HPDE6-E6E7 (cell line): ENCODE measurements around the gene CD59.
"Not testable (repeated sequence)": the region's sequence is repeated elsewhere in the genome, so short reads cannot be mapped to it uniquely, and the experiment has no call there.

Experiments
- DNase-seq: peaks from one replicate; pipeline ENCODE4 v3.0.0; 2011; ENCODE audit warnings: missing footprints; ENCODE audit errors: extremely low spot score

The CD59 gene

DNA sequence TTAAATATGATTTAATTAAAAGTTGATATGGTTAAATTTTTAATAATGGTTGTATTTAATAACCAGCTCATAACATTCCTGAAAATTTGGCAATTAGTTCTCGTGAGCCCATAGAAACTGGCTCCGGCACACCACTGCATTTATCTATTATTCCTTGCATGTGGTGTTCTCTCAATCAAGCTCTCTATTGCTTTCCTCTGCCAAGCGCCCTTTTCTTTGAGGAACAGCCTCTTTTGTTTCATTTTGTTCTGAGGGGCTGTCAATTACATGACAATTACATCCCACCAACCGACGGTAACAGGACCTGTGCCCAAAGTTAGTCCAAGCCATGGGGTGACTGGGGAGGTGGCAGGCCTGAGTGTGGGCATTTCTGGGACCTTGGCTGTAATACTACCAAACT lies 43.7 kb downstream of the CD59 start:
- DNase-seq, result no peak

DNA sequence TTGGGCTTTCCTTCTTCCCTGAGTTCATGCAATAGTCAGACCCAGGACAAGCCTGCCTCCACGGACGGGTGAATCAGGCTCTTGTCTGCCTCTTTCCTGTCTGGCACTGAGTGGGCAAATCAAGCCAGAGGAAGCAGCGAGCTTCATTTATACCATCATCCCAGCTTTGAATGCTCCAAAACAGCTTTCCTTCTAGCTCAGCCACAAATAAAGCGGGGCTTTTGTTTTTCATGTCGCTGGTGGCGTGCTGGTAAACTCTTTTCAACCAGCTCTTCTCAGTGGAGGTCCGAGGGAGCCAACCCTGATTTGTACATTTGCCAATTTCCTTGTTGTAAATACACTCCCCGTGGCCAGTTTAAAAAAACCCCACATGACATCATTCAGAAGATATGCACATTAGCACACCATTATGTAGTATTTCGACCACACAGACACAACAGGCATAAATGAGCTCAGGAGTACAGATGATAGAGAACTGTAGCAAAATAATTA lies 44.2 kb downstream of the CD59 start:
- no peak for DNase-seq

DNA sequence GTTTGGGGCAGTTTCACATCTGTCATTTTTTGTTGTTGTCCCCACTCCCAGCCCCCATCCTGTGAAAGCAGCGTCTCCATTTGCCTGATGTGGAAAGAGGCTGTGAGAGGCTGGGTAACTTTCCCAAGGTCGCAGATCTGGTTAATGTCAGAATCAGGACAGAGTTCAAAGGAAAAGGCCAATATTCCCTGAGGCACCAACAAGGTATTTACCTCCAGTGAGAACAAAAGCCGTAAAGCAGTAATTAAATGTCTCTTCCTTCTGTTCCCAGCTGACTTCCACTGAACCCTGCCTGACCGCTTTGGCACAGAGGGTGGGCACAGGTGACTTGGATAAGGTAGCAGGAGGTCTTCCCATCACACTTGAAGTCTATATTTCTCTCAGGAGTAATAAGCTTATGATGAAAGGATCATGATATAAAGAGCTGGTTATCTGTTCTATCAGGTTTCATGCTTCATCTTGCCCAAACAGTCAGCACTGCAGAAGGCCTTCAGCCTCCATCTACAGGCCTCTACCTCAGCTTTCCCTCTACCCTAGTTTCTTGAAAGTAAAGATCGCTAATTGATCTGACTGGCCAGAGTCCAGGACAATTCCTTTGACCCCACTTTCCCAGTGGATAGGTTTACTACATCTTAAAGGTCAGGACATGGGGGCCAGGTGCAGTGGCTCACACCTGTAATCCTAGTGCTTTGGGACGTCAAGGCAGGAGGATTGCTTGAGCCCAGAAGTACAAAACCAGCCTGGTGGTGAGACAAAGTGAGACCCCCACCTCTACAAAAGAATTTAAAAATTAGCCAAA lies 45.0 kb downstream of the CD59 start:
- DNase-seq, result no peak

DNA sequence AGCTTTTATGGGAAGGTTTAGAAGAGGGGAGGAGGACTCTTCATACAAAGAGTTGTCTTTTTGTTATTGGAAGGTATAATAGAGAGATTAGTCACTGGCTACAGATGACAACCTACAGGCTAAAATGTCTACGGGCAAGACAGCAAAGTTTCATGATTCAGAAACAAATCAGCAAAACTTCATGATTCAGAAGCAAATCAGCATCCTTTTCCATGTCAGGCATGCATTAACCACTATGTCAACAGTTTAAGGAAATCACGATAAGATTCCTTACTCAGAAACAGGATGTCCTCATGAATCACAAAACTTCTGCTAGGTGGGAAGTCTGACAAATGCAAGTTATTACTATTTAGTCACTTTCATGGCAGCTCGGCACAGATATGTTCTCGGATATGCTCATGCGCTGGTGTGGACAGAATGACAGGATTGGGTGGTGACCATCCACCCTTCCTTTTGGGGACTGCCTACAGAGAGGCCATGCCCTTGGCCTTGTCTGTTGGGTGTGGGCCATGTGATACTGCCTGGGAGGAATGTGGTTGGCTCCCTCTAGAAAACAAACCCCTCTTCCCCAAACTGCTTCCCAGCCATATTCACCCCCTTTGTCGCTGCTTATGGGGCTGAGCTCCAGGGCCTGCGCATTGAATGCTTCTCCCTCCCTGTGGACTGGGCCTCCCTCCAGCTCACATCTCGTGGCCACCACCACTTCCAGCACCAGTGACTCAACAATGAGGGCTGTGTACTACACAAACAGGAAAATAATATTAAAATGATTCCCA lies 45.7 kb downstream of the CD59 start:
- DNase-seq, result no peak

DNA sequence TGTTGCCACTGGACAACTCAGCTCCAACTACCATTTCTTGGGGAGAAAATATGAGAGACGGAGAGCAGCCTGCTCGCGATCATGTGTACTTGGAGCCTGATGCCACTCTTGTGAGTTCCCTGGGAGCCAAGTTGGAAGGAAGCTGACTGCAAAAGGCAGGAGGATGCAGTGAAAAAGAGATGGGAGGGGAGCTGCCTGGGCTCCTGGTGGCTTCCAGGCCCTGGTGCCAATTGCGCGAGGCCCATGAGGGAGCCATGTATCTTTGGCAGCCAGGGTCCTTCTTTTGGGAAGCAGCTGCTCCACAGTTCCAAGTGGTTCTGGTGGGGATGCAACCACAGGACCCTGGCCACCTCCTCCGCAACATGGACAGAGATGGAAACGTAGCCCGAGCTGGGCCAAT lies 46.7 kb downstream of the CD59 start:
- DNase-seq, result no peak

DNA sequence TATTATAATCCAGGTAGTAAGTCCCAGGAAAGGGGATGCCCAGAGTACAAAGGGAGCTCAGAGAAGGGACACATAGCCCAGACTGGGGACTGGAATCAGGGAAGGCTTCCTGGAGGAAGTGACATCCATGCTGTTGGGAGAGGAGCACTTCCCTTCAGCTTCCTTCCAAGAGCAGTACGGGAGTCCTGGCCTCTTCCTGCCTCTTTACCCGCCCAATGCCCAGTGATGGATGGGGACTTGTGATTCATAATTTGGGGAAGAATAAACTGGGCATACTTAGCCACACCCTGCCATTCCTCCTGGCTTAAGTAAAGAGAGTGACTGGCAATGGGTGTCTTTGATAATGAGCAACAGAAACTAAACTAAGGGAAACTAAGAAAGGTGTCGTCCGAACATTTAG lies 47.1 kb downstream of the CD59 start:
- DNase-seq, result no peak

DNA sequence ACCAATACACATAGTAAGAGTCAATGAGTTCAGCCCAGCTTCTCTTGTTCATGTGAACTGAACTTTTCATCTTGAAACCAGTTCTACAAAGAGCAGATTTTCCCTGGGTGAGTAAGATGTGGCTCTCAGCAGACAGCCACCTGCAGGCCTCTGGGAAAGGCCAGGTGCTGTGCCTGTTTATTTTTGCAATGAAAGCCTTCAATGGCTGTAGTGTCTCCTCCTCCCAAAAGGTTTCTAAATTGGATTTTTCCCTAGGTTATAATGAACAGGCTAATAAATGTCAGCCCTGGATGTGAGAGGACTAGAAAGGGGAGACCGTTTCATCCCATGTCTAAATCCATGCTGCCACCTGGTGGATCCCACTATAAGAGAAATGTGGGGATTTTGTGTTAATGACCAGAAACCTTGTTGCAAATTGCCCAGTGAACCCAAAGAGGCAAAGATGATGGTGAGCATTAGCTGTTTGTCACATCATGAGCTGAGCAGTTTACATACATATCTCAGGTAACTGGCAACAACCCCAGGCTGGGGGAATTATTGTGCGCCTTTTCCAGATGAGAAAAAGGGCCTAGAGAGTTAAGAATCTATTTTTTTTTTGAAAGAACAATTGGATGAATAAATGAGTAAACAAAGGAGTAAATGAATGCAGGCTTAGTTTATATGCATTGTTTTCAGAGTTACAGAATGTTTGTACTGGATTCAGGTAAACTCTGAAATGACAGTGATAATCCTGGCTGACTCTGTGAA lies 48.3 kb downstream of the CD59 start:
- DNase-seq, result no peak

DNA sequence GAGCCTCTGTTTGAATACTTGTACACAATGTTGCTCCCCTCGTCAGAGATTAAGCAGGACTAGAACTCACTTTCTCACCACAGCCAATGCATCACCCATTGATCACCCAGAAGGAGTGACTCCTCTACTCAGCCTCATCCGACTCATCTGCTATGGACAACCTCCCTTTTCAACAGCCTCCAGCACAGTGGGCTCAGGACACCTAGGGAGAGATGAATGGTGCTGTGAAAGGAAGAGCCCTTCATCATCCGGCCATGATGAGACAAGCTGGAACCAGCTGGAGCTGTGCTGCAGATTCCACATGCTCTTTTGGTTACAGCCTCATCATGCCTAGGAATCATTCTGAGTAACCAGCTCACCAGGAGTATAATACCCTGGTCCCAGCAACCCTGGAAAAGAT lies 51.1 kb downstream of the CD59 start:
- DNase-seq, result no peak

DNA sequence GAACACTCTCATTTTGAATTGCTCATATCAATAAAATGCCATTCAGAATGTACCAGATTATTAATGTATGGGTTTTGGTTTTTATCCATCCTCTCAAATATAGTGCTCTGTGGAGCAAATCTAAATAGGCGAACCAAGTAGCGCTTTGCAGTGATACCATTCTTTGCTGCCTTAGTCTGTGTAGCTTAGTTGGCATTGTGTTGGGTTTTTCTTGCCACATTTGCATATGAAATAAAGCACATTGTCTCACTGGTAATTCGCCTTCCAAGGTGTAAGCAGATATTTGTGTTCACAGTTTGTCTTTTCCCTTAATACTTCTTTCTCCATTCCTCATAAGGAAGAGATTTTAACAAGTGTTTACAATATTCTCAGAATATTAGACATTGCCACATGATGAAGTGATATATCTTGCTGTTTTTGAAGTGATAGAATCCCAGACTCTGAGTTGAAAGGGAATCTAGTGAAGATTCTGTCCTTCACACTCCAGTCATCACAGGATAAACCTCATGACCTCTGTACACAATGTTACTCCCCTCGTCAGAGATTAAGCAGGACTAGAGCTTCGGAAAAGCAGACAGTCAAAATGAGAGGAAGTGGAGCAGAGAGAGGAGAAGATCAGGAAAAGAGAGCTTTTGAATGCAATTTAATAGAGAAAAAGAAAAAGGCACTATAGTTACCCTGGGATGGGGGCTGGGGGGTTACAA lies 52.1 kb downstream of the CD59 start:
- no peak for DNase-seq

DNA sequence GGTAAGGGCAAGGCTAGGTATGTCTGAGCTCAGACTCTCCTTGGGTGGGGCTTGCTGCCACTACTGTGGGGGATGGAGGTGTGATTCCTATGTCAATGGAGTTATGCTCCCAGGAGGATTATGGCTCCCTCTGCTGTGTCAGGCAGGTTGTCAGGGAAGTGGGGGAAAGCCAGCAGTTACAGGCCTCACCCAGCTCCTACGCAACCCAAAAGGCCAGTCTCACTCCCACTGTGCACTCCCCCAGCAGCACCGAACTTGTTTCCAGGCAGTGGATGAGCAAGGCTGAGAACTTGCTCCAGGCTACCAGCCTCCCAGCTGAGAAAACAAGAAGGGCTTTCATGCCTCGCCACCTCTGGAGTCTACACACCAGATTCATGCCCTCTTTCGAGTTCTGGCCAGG lies 53.8 kb downstream of the CD59 start:
- no peak for DNase-seq

DNA sequence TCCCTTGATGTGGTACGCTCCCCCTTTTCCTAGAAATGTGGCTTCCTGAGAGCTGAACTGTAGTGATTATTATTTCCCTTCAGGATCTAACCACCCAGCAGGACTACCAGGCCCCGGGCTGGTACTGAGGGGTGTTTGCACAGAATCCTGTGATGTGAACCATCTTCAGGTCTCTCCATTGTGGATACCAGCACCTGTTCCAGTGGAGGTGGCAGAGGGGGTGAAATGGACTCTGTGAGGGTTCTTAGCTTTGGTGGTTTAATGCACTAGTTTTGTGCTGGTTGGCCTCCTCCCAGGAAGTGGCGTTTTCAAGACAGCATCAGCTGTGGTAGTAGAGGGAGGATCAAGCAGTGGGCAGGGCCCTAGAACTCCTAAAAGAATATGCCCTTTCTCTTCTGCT lies 54.2 kb downstream of the CD59 start:
- no peak for DNase-seq

DNA sequence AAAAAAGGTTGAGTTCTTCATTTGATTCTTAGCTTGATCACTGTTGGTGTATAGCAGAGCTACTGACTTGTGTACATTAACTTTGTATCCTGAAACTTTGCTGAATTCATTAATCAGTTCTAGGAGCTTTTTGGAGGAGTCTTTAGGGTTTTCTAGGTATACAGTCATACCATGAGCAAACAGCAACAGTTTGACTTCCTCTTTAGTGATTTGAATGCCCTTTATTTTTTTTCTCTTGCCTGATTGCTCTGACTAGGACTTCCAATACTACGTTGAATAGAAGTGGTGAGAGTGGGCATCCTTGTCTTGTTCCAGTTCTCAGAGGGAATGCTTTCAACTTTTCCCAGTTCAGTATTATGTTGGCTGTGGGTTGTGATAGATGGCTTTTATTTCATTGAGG lies 57.6 kb downstream of the CD59 start:
- not testable (repeated sequence) for DNase-seq

DNA sequence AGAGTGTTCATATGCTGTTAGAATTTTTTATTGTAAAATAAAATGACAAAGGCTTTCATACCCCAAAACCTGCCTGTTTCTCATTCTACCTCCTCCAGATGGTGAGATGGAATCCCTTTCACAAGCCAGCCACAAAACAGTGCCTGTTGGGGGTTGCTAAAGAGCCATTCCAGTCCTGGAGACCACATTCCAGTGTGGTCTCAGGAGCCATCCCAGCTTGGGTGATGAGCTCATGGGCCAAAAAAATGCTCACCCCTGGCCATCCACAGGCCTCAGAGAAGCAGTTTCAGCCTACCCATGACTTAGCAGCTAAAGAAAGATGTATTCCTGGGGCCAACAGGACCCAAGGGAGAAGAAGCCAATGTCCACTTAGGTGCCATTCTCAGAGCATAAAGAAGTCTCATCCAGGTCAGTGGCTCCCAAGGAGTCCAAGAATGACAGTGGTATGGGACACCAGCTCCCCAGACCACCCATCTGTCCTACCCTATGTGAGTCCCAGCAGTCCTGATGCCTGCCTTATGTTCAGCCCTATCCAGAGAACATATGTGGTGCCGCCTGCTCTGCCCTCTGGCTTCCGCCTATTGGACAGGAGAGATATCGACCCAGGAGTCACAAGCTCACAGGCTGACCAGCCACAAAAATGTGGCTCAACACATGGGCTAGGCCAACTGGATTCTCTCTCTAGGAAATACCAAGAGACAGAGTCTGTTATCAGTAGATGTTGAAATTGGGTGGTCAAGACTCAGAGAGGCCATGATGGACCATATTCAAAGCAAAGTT lies 62.0 kb downstream of the CD59 start:
- no peak for DNase-seq

DNA sequence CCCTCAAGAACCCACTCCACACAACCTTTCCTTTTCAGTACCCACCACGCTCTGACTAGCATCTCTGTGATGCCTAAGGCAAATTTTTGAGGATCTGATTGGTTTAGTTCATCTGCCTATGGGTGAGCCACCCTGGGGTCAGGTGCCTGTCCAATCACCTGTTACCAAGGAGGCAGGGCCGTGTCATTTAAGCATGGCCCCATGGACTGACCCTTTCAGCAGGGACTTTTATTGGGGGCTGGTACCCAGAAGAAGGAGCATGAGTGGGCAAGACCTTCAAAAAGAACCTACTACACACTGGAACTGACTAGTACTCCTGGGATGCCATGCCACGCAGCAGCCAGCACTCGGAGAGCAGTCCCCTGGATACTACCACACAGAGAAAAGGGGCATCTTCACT lies 64.0 kb downstream of the CD59 start:
- no peak for DNase-seq

DNA sequence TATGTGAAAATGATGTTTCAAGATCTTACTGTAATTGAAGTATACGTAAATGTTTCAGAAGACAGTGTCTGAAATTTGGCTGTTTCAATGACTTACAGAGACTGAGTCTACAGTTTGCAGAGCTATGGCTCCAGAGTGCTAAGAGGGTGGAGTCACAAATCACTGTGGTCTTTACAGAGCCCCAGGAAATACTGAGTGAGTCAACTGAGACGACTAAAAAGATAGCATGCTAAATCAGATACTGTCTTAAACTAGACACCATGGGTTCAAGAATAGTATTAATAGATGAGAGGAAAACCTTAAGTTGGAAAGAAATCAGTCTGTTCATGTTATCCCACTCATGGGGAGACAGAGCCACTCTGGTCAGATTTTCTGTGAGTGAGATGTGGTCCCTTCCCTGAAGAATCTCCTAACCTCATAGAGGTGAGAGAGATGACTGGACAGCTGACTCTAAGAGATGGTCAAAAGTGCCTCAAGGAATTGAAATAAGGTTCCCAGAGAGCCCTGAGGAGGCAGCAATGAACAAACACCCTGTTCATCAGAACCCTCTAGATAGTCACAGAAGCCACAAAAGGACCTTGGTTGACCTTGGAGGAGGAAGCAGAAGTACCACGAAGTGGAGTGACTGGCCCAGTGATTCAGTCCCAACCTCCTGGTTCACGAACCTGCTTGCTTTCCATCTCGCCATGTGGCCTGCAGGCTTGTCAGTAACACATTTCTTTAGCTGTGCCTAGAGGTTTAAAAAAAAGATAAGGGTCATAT lies 65.8 kb downstream of the CD59 start:
- DNase-seq, result no peak

DNA sequence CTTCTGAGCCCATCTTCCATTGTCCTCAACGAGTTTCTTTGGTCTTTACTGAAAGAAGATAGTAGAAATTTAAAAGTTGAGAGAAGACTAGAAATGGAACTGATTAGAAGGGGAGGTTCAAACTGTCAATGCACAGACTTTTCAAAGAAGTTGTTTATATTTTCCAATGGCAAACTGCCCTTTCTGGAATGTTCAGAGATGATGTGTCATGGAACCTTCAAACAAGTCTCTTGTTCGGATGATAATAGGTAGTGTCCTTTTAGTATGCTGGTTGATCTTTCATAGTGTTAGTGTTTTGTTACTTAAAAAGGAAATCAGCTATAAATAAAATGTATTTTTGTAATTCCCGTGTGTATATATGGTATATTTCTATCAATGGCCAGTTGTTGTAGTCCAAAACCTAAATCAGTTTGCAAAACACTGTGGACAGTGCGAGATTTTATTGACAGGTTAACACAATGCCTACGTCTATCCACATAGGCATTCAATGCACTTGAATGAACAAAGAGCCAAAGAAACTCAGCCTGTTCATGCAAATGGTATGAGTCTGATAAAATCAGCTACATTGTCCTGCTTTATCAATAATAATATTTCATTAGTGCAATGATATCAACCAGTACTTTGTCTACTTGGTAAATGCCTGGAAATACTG lies 66.5 kb downstream of the CD59 start:
- no peak for DNase-seq

DNA sequence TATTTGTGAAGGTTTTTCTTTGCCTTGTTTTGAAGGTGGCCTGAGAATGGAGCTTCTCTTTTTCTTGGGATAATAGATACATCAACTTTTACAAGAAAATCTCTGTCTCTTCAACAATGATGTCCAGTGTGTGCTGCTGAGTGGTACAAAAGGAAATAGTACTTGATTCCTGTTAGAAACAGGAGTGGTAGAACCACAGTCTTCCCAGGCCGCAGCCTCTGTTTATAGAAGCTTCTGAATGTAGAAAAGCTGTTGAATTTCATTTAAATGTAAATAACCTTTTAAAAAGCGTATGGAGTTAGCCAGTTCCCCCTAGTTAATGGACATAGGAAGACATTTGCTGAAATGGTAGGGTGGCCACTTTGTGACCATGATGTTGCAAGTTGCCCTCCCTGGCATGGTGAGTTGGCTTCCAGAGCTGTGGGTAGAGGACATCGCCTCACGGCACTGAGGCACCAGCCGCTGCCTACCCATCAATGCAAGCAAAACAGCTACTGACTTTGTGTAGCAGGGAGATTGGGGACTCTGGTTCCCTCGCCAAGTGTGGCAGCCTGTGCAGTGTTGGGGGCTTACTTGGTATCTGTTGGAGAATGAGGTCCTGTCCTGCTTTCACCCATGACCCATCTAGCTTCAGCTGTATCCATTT lies 67.1 kb downstream of the CD59 start:
- DNase-seq, result no peak

DNA sequence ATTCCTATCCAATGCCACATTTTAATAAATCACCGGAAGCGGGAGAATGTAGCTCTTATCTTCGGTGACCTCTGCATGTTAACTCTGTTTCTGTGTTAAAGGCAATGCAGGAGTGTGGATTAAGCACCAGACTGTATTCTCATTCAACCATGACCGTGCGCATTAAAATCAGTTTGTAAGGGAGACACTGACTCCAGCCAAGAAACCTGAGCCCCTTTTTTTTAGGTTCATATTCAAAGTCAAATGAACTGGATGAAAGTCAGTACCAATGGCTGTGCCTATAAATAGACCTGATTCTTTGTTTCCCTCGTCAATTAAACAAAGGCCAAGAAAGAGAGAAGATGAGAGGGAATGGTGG lies 67.8 kb downstream of the CD59 start:
- no peak for DNase-seq

DNA sequence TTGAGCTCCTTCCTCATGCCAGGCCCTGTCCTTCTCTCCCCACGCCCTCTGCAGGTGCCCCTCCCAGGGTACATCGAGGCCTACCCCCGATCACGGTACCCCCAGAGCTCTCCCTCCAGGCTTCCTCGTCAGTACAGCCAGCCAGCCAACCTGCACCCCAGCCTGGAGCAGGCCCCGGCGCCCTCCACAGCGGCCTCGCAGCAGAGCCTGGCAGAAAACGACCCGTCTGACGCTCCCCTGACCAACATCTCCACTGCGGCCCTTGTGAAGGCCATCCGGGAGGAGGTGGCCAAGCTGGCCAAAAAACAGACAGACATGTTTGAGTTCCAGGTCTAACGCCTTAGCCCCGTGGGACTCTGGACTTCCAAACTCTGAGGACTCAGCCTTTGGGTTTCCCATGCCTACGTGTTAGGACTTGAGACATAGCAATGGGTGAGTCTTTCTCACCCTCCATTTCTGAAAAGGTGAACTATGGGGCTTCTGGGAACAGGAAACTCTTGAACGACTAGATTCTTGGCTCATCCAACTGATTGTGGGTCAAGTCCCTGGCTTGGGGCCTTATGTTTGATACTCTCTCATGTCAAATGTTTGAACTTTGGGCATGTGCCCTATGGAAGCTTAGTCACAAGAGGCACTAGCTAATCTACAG lies 68.3 kb downstream of the CD59 start:
- no peak for DNase-seq
